H9 (cell line): Measurements from ENCODE around the gene NRXN3. TPM values are rescaled to one million over a fixed set of nuclear protein-coding genes. Genes with fewer than 3 reads are reported as not detected.

Experiments used
- DNase-seq: peaks from one replicate; pipeline ENCODE4 v3.0.0-alpha.2; 2017
- H2AFZ ChIP-seq: one replicate; pipeline ENCODE4 v1.6.1; 2013; ENCODE audit warnings: mild to moderate bottlenecking, low read length, control low read depth, moderate library complexity
- H2AK5ac ChIP-seq: 2 replicates; pipeline ENCODE4 v1.6.1; 2013; ENCODE audit warnings: low read length, control low read depth, mixed read lengths; ENCODE audit not compliant: insufficient read length
- H2BK120ac ChIP-seq: one replicate; pipeline ENCODE4 v1.6.1; 2013; ENCODE audit warnings: low read depth, mild to moderate bottlenecking, low read length, control low read depth, inconsistent platforms; ENCODE audit not compliant: poor library complexity, severe bottlenecking
- H2BK12ac ChIP-seq: 2 replicates; pipeline ENCODE4 v1.6.1; 2013; ENCODE audit warnings: low read length, control low read depth, mixed read lengths, low read depth; ENCODE audit not compliant: insufficient read length
- H2BK15ac ChIP-seq: 2 replicates; pipeline ENCODE4 v1.6.1; 2013; ENCODE audit warnings: low read depth, low read length, control low read depth
- H2BK20ac ChIP-seq: one replicate; pipeline ENCODE4 v1.6.1; 2013; ENCODE audit warnings: low read depth, mild to moderate bottlenecking, low read length, control low read depth, inconsistent platforms; ENCODE audit not compliant: poor library complexity, severe bottlenecking
- H2BK5ac ChIP-seq: 2 replicates; pipeline ENCODE4 v1.6.1; 2013; ENCODE audit warnings: low read length, control low read depth, mixed read lengths; ENCODE audit not compliant: insufficient read length
- H3K14ac ChIP-seq: 2 replicates; pipeline ENCODE4 v1.6.1; 2013; ENCODE audit warnings: low read length, control low read depth; ENCODE audit not compliant: insufficient read depth
- H3K18ac ChIP-seq: 2 replicates; pipeline ENCODE4 v1.6.1; 2013; ENCODE audit warnings: low read depth, mild to moderate bottlenecking, mixed read lengths, low read length, control low read depth; ENCODE audit not compliant: insufficient read length
- H3K23ac ChIP-seq: 2 replicates; pipeline ENCODE4 v1.6.1; 2013; ENCODE audit warnings: low read length, control low read depth, mixed read lengths, low read depth; ENCODE audit not compliant: insufficient read length
- H3K23me2 ChIP-seq: 2 replicates; pipeline ENCODE4 v1.6.1; 2013; ENCODE audit warnings: low read depth, mild to moderate bottlenecking, mixed read lengths, low read length, control low read depth; ENCODE audit not compliant: insufficient read length, poor library complexity, severe bottlenecking
- H3K27ac ChIP-seq: 2 replicates; pipeline ENCODE4 v1.5.1; 2013; ENCODE audit warnings: low read length, control low read depth, mixed read lengths, low read depth; ENCODE audit not compliant: insufficient read length
- H3K27me3 ChIP-seq: 2 replicates; pipeline ENCODE4 v1.6.1; 2013; ENCODE audit warnings: low read length, control low read depth, inconsistent platforms; ENCODE audit not compliant: insufficient read depth
- H3K4ac ChIP-seq: 2 replicates; pipeline ENCODE4 v1.6.1; 2013; ENCODE audit warnings: low read depth, mild to moderate bottlenecking, control low read depth, inconsistent platforms, low read length, moderate library complexity
- H3K4me1 ChIP-seq: 2 replicates; pipeline ENCODE4 v1.6.1; 2013; ENCODE audit warnings: low read length, control low read depth, inconsistent platforms; ENCODE audit not compliant: insufficient read depth
- H3K4me2 ChIP-seq: 2 replicates; pipeline ENCODE4 v1.6.1; 2013; ENCODE audit warnings: low read length, control low read depth, mixed read lengths; ENCODE audit not compliant: insufficient read length, insufficient read depth
- H3K56ac ChIP-seq: 2 replicates; pipeline ENCODE4 v1.6.1; 2013; ENCODE audit warnings: low read depth, mild to moderate bottlenecking, mixed read lengths, low read length, control low read depth; ENCODE audit not compliant: insufficient read length
- H3K79me1 ChIP-seq: 2 replicates; pipeline ENCODE4 v1.6.1; 2013; ENCODE audit warnings: low read depth, mild to moderate bottlenecking, moderate library complexity, low read length, control low read depth, inconsistent platforms; ENCODE audit not compliant: insufficient read depth, poor library complexity, severe bottlenecking
- H3K79me2 ChIP-seq: 2 replicates; pipeline ENCODE4 v1.6.1; 2013; ENCODE audit warnings: low read length, control low read depth, inconsistent platforms; ENCODE audit not compliant: insufficient read depth
- H3K9ac ChIP-seq: 2 replicates; pipeline ENCODE4 v1.6.1; 2013; ENCODE audit warnings: low read length, control low read depth, mixed read lengths; ENCODE audit not compliant: insufficient read length; ENCODE audit errors: extremely low read depth
- H3K9me3 ChIP-seq: one replicate; pipeline ENCODE4 v1.6.1; 2013; ENCODE audit warnings: low read depth, low read length, inconsistent platforms; ENCODE audit not compliant: control insufficient read depth
- H3T11ph ChIP-seq: one replicate; pipeline ENCODE4 v1.6.1; 2013; ENCODE audit warnings: mild to moderate bottlenecking, low read length, control low read depth, inconsistent platforms
- H4K20me1 ChIP-seq: one replicate; pipeline ENCODE4 v1.6.1; 2013; ENCODE audit not compliant: control insufficient read depth, insufficient read length, insufficient read depth
- H4K5ac ChIP-seq: 2 replicates; pipeline ENCODE4 v1.6.1; 2013; ENCODE audit warnings: low read depth, mild to moderate bottlenecking, mixed read lengths, low read length, control low read depth; ENCODE audit not compliant: insufficient read length
- H4K8ac ChIP-seq: replicated peaks from 2 replicates; pipeline ENCODE4 v1.6.1; 2013; ENCODE audit warnings: low read length, control low read depth, mixed read lengths, low read depth; ENCODE audit not compliant: insufficient read length
- H4K91ac ChIP-seq: 2 replicates; pipeline ENCODE4 v1.6.1; 2013; ENCODE audit warnings: low read depth, mild to moderate bottlenecking, moderate library complexity, mixed read lengths, low read length, control low read depth; ENCODE audit not compliant: insufficient read length
- H3K27ac Mint-ChIP-seq, 3 experiments: 2 replicates in 2 of 3; 3 replicates in 1 of 3; pipeline ENCODE4 v1.8.0; 2020 to 2021; ENCODE audit warnings: mixed read lengths in 3 of 3, mild to moderate bottlenecking in 1 of 3, moderate library complexity in 1 of 3
- H3K27me3 Mint-ChIP-seq: 2 replicates; pipeline ENCODE4 v1.8.0; 2021; ENCODE audit warnings: low read depth, mild to moderate bottlenecking, moderate library complexity, mixed read lengths
- H3K36me3 Mint-ChIP-seq, 3 experiments: 2 replicates in 2 of 3; 3 replicates in 1 of 3; pipeline ENCODE4 v1.8.0; 2020 to 2021; ENCODE audit warnings: low read depth in 3 of 3, mixed read lengths in 3 of 3; ENCODE audit not compliant: insufficient read depth in 1 of 3
- H3K4me1 Mint-ChIP-seq, 2 experiments: 2 replicates each; pipeline ENCODE4 v1.8.0; 2020; ENCODE audit warnings: mixed read lengths in 2 of 2
- H3K4me3 Mint-ChIP-seq, 2 experiments: 2 replicates in 1 of 2; 3 replicates in 1 of 2; pipeline ENCODE4 v1.8.0; 2020 to 2021; ENCODE audit warnings: mild to moderate bottlenecking in 2 of 2, mixed read lengths in 2 of 2, moderate library complexity in 1 of 2
- H3K9me3 Mint-ChIP-seq, 2 experiments: 2 replicates in 1 of 2; 3 replicates in 1 of 2; pipeline ENCODE4 v1.8.0; 2020; ENCODE audit warnings: mild to moderate bottlenecking in 2 of 2, mixed read lengths in 2 of 2, moderate library complexity in 1 of 2
- CTCF ChIP-seq: fragments of 200-600 bp; sonication (generic); conservative IDR thresholded peaks from 3 replicates; pipeline ENCODE4 v1.8.0; 2021; ENCODE audit warnings: antibody characterized with exemption, mild to moderate bottlenecking
- WGBS: extraction: QIAGEN DNeasy Blood & Tissue Kit; methylation state at CpG from one replicate; pipeline ENCODE4 v1.1.7; 2013; ENCODE audit warnings: missing lambda C conversion rate, low lambda C conversion rate, mixed read lengths; ENCODE audit not compliant: insufficient read length; ENCODE audit errors: extremely low coverage; 5-methylcytosine and 5-hydroxymethylcytosine counted together
- total RNA-seq: library from RNA; stranded (reverse); gene quantifications from 2 replicates; pipeline ENCODE4 v1.2.1, GENCODE V29; 2021

NRXN3 gene
- total RNA-seq, 1 experiment from 2014 or later, result 1.8 TPM

- H3K4me1 ChIP-seq, result peaks cover 8% of the 10 kb centered on the region; the same call in 1 of the 2 replicates
- no peak overlapping the region for H2BK5ac ChIP-seq
- WGBS, result 100% methylated on average over 2 of the region's 7 CpGs
- H4K8ac ChIP-seq, result no peak overlapping the region
- no peaks in the 10 kb centered on the region for H3K27me3 ChIP-seq
- Mint-ChIP-seq H3K27ac (peak overlapping the region in 1 of 3 experiments; percentile 5; a peak in 1 of 7 replicates), H3K27me3 (no peaks in the 10 kb centered on the region), H3K9me3 (no peaks in the 10 kb centered on the region), H3K4me1 (peaks cover 30 to 42% of the 10 kb centered on the region in 2 experiments), H3K36me3 (no peaks in the 10 kb centered on the region), H3K4me3 (no peak overlapping the region)
- H4K5ac ChIP-seq, result no peak overlapping the region
- H3T11ph ChIP-seq, result no peak overlapping the region
- H3K9me3 ChIP-seq, result no peaks in the 10 kb centered on the region
- H3K79me1 ChIP-seq, result no peaks in the 10 kb centered on the region
- no peak overlapping the region for H2BK15ac ChIP-seq
- H3K23me2 ChIP-seq, result no peaks in the 10 kb centered on the region
- no peak overlapping the region for H3K9ac ChIP-seq
- H2BK120ac ChIP-seq, result no peak overlapping the region
- no peak overlapping the region for H2AFZ ChIP-seq
- H2BK12ac ChIP-seq, result no peak overlapping the region
- H4K20me1 ChIP-seq, result no peaks in the 10 kb centered on the region
- no peak overlapping the region for H2BK20ac ChIP-seq
- 0 out of 2 replicates have a peak overlapping the region, but pooled peaks have one; percentile 12 for H3K14ac ChIP-seq
- no peak overlapping the region for H3K56ac ChIP-seq
- H3K79me2 ChIP-seq, result no peaks in the 10 kb centered on the region
- no peak overlapping the region for H3K18ac ChIP-seq
- no peak overlapping the region for H3K27ac ChIP-seq
- no peak overlapping the region for H4K91ac ChIP-seq
- H3K4ac ChIP-seq, result no peak overlapping the region
- no peak for DNase-seq
- no peak overlapping the region for H2AK5ac ChIP-seq
- no peak overlapping the region for H3K4me2 ChIP-seq
- TF ChIP-seq CTCF, result no peak
- H3K23ac ChIP-seq, result no peak overlapping the region
Measured at GRCh38 chr14:79437951-79438350, 1267.8 kb downstream of the NRXN3 start.
